AG09309 (cell line): ENCODE measurements around the gene KRTAP5-7.
"Not testable (repeated sequence)": the region's sequence is repeated elsewhere in the genome, so short reads cannot be mapped to it uniquely, and the experiment has no call there.

ENCODE experiments used
- DNase-seq: peaks from one replicate; pipeline ENCODE4 v3.0.0-alpha.2; 2010; ENCODE audit warnings: low read depth
- H3K4me3 ChIP-seq: 2 replicates; pipeline ENCODE4 v1.5.1; 2011; ENCODE audit warnings: mild to moderate bottlenecking, low read depth, low read length, moderate library complexity; ENCODE audit not compliant: control insufficient read depth
- CTCF ChIP-seq: IDR thresholded peaks from 2 replicates; pipeline ENCODE4 v1.5.1; 2011; ENCODE audit warnings: mild to moderate bottlenecking, low read depth, low read length, inconsistent platforms; ENCODE audit not compliant: insufficient read depth, control insufficient read depth; ENCODE audit errors: missing control alignments

The KRTAP5-7 gene

GRCh38 chr11:71568704-71569349 lies 41.8 kb downstream of the KRTAP5-7 start:
- no peak overlapping the region for H3K4me3 ChIP-seq
- TF ChIP-seq CTCF, result no peak
- no peak for DNase-seq

DNA sequence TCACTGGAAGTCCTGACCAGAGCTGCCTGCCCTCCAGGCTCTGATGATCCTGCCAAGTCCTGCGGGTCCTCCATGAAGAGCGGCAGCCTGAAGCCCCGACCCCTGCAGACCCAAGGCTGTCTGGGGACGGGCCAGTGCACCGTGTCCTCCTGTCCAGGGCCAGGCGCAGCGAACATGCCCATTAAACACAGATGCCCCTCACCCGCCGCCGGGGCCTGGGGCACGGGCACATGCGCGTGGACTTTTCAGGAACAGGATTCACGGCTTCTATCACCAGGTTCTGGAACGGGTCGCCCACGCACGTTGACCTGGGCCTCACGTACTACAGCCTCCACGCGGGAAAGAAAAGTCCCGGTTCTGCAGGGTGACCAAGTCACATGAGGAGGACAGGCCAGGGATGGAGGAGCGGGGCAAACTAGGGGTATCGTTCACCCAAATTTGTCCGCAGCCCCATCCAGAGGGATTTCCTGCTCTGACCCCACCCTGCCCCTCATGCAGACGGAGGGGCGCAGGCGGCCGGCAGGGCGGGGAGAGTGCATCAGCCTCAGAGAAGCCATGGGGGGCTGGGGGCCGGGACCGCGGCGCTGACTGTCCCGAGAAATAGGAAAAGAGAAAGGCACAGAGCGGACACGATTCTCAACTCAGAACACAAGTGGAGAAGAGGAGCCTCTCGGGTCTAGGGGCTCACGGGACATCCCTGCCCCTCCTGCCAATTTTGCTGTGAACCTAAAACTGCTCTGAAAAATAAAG lies 44.2 kb downstream of the KRTAP5-7 start:
- DNase-seq, H3K4me3 ChIP-seq: not testable (repeated sequence)

DNA sequence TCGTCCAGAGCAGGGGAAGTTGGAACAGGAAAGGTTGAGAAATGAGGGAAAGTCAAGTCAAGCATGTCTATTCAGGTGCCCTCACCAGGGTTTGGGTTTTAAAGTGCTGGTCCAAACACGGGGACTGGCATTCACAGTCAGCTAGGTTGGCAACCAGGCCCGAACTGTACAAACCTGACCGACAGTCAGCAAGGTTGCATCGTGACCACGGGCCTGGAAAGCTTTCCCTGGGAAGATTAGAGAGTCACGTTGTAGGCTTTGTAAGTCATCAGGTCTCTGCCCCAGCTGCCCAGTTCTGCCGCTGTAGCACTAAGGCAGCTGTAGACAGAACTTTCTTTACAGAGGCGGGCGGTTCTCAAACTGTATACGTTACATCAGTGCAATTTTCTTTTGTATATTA lies 45.7 kb downstream of the KRTAP5-7 start:
- DNase-seq, result no peak
- no peak for TF ChIP-seq CTCF
- no peak overlapping the region for H3K4me3 ChIP-seq

DNA sequence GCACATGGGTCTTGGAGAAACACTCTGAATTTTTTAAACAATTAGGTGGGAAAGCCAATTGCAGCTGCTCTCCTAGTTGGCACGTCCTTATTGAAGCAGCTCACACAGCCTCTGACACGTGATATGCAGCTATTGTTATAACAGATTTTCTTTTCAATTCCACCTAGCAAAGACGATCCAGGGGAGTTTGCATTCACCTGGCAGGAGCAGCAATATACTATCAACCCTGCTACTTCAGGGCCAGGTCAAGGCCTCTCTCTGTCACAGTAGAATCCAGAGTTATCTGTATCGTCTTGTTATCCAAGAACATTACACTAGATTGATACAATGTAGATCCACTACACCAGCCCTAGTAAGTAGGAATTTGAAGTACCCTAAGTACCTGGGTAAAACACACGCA lies 47.4 kb downstream of the KRTAP5-7 start:
- TF ChIP-seq CTCF, result no peak
- no peak for DNase-seq
- no peak overlapping the region for H3K4me3 ChIP-seq

- no peak overlapping the region for H3K4me3 ChIP-seq
- no peak for DNase-seq
- no peak for TF ChIP-seq CTCF
Observed at GRCh38 chr11:71575723-71576424, 48.8 kb downstream of the KRTAP5-7 start.

GRCh38 chr11:71576688-71577465 lies 49.8 kb downstream of the KRTAP5-7 start:
- not testable (repeated sequence) for DNase-seq, H3K4me3 ChIP-seq

GRCh38 chr11:71577469-71578004 lies 50.5 kb downstream of the KRTAP5-7 start:
- H3K4me3 ChIP-seq, result no peak overlapping the region
- no peak for TF ChIP-seq CTCF
- DNase-seq, result no peak
